Stimulated activated naive CD4-positive, alpha-beta T cell treated with Interleukin-2 at 50 U/mL for 16 hours (primary cell): ENCODE data around the gene STRN3.
A peak's percentile ranks its signal among the peaks of the same experiment; 100 is the strongest.
"Not testable (repeated sequence)": the region's sequence is repeated elsewhere in the genome, so short reads cannot be mapped to it uniquely, and the experiment has no call there.

Experiments used
- DNase-seq: peaks from one replicate; lab custom pipeline; 2025; lab: John Stamatoyannopoulos, UW

Gene STRN3

DNA sequence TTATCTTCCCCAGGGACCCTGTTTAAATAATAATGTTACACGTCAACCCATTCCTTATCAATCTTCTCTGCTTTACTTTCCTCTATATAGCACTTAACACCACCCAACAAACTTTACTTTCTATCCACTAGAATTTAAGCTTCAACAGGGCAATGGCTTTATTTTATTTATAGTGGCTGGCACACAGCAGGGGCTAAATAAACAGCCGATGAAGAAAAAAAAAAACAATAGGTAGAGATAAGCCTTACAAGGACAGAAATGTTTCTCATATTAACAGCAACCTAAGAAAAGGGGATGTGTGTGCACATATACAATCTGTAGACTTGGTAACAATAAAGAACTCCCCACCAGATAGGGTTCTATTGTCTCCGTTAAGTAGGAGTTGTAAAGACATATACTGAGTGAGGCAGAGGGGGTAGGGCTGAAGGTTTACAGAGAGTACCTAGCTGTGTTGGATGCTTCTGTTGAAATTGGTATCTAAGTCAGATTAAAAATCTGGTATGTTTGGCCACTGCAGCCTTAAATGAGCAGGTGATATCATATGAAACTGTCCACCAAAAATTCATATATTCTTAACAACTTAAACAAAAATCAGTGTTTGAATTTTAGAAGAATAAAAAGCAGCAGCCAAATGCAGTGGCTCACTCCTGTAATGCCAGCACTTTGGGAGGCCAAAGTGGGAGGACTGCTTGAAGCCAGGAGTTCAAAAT is 25.4 kb downstream of the STRN3 start:
- no peak for DNase-seq

DNA sequence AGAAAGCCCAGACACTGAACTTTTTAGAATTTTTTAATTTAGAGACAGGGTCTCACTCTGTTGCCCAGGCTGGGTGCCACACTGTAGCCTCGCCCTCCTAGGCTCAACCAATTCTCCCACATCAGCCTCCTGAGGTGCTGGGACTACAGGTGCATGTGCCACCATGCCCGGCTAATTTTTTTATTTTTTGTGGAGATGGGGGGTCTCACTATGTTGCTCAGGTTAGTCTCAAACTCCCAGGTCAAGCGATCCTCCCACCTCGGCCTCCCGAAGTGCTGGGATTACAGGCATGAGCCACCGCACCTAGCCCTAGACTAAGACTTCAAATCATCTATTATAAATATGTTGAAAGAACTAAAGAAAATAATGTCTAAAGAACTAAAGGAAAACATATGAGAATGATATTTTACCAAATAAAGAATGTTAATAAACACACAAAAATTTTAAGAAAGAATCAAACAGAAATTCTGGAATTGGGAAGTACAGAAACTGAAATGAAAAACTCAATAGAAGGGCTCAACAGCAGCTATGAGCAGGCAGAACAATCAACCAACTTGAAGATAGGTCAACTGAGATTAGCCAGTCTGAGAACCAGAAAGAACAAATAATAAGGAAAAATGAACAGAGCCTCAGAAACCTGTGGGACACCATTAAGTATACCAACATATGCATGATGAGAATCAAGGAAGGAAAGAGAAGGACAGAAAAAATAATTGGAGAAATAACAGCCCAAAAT is 27.0 kb downstream of the STRN3 start:
- no peak for DNase-seq

DNA sequence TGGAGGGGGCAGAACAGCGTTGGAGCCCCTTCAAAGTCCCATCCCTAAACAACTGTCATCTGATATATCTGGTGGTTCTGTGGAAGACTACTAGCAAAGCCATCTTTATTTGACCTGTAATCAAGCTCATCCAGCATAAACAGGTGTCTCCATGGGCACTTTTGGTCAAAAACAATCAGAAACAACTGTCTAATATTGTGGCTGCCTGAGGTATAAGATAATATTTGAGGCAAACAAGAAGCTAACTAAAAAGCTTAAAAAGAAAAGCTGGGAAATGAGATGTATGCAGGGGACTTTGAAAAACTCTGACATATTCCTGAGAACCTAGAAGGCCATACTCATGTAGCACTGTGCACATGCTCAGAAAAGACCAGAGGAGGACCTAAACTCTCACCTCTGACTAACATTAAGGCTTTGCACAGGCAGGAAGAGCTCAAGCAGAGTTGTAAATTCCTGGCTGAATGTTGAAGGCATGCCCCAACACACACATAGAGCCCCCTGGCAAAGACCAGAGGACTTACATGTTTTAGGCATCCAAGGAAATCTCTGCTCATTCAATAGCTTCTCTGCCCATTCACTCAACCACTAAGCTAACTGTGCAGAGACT is 28.0 kb downstream of the STRN3 start:
- no peak for DNase-seq

DNA sequence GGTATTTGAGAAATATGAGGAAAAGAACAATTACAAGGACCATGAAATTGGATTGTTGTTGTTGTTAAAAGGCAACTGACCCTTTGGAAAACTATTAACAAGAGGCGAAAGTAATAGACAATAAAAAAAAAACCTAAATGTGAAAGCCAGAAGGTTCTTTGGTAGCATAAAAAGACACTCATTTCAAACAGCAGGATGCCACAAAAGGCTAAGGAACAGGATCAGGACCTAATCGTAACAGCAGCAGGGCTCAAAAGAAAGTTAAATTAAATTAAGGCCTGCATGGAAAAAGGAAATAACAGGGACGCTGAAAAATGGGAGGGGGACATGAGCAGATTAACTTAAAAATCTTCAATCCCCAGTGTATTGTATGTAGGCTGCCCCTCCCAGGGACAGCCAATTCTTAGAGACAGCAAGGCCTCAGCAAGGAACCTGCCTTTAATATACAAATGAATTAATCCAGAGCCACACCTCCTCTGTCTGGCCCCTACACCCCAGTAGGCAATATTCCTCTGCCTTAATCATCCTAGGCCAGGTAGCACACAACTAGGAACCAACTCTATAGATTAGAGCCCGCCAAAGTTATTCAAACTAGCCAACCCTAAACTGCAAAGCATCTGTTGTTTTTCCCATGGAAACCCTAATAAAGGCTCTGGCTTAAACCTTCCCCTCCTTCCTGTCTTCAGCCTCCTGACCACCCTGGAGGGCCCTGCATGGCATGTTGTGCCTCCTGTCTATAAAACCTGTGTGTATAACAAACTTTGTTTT is 29.1 kb downstream of the STRN3 start:
- DNase-seq: no peak

- DNase-seq: no peak
These were observed 30.5 kb downstream of the STRN3 start for GRCh38 chr14:30995689-30996088.

- DNase-seq: no peak
These were observed 31.2 kb downstream of the STRN3 start for GRCh38 chr14:30994681-30995620.

DNA sequence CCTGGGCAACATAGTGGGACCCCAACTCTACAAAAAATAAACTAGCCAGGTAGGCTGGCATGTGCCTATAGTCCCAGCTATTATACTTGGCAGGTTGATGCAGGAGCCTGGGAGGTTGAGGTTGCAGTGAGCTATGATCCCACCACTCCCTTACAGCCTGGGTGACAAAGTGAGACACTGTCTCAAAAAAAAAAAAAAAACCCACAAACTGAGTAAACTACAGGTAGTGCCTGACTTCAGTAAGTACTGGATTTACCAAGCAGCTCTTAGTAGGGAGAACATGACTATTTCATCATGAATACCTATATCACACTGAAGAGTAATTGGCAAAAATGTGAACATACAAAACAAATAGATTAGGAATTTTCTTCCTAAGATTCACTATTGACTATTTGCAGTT is 33.1 kb downstream of the STRN3 start:
- no peak for DNase-seq

DNA sequence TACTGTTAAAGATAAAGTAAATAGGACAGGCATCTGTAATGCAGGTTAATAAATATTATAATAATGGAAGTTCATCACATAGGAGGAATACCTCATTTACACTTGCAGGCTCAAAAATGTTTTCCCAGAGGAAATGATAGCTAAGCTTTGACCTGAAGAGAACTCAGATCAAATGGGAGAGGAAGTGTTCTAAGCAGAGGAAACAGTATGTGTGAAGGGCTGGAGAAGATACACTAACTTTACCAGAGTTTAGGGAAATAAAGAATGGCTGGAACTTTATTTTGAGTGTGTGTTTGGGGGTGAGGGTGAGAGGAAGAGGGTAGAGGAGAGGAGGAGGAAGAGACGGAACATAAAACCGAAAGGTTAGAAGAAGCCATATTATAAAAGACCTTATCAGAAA is 34.8 kb downstream of the STRN3 start:
- no peak for DNase-seq

GRCh38 chr14:30990770-30991169 is 35.4 kb downstream of the STRN3 start:
- DNase-seq: no peak

DNA sequence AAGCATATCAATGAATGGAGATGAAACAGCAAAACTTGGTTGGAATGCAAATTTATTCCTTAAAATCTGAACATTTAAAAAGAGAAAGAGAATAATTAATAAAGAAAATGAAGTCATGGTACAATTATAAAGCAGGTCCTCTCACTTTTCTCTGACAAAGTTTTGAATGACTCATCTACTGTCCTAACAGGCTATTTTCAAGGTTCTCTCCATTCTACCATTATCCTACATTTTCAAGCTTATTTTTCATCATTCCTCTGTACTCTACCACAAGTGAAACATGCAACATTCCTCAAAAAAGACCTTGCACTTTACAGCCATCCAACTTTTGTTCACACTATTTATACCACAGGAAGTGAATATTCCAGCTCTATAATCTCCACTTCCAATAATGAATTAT is 37.7 kb downstream of the STRN3 start:
- DNase-seq: no peak

GRCh38 chr14:30985796-30986195 is 40.4 kb downstream of the STRN3 start:
- DNase-seq: no peak

DNA sequence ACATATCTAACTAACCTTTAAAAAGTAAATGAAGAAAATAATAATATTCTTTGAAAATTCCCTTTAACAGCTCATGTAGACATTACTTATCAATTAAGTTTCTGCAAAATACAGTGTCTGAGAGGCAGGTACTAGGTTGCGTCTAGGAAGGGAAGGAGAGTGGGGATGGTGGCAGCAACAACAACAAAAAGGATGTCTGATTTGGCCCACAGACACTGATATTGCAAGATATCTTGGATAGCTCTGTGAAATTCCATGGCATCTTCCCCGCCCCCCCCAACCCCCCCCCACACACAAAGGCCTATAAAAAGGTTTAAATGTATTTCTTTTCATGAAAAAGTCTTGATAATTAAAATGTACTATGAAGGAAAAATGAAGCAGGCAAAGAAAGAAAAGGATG is 42.3 kb downstream of the STRN3 start:
- no peak for DNase-seq

GRCh38 chr14:30982533-30982932 is 43.6 kb downstream of the STRN3 start:
- DNase-seq: no peak

DNA sequence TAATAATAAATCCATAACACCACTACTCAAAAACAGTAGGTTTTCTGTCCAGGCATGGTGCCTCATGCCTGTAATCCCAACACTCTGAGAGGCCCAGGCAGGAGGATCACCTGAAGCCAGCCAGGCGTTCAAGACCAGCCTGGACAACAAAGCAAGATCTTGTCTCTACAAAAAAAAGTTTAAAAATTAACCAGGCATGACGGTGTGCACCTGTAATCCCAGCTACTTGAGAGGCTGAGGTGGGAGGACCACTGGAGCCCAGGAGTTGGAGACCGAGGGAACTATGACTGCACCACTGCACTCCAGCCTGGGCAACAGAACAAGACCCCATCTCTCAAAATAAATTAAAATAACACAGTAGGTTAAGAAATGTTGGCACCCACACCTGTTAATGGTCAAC is 45.2 kb downstream of the STRN3 start:
- no peak for DNase-seq

GRCh38 chr14:30980106-30980704 is 46.0 kb downstream of the STRN3 start:
- DNase-seq: peak; percentile 12

GRCh38 chr14:30977752-30978151 is 48.4 kb downstream of the STRN3 start:
- DNase-seq: no peak

DNA sequence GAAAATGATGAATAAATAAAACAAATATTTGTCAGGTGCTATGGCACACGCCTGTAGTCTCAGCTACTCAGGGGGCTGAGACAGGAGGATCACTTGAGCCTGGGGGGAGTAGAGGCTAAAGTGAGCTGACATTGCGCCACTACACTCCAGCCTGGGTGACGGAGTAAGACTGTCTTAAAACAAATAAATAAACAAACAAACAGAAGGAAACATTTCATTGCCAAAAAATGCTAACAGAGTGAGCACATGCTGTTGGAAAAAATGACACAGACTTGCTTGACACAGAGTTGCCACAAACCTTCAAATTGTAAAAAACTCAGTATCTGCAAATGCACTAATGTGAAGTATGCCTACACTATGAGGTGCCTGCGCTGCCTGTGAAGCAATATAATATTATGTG is 51.6 kb downstream of the STRN3 start:
- no peak for DNase-seq

DNA sequence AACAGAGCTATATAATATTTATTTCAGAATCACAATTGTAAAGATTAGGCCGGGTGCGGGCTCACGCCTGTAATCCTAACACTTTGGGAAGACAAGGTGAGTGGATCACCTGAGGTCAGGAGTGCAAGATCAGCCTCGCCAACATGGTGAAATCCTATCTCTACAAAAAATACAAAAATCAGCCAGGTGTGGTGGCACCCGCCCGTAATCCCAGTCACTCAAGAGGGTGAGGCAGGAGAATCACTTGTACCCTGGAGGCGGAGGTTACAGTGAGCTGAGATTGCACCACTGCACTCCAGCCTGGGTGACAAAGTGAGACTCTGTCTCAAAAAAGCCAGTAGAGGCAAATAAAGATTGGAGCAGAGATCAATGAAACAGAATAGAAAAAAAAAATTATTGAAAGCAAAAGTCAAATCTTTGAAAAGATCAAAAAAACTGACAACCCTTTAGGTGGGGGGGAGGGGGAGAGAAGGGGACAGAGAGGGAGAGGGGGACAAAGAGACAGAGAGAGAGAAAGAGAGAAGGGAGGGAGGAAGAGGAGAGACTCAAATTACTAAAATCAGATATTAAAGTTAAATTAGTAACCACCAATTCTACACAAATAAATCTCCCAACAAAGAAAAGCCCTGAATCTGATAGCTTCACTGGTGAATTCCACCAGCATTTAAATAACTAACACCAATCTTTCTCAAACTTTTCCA is 53.1 kb downstream of the STRN3 start:
- DNase-seq: no peak

- DNase-seq: not testable (repeated sequence)
These were observed 54.0 kb downstream of the STRN3 start for GRCh38 chr14:30972036-30972732.

DNA sequence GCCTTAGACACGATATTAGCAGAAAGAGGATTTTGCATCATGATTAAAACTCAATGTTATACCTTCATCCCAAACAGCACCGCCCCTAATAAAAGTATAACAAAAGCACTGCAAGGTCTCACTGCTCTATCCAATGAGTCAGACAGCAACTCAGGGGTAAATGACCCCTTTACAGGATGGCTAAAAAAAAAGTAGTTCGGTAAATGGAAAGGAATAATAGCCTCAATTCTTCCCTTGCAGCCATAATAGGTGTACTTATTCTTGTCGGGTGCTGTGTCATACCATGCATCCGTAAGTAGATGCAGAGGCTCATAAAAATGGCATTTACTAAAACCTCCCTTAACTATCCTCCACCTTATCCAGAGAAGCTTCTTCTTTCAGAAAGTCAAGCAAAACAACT is 54.6 kb downstream of the STRN3 start:
- no peak for DNase-seq
